GM23338 (cell line): ENCODE data around the gene ZKSCAN4. TPM values are rescaled to one million over a fixed set of nuclear protein-coding genes. Genes with fewer than 3 reads are reported as not detected.

ENCODE experiments used
- ATAC-seq: fragments of 200-7000 bp; cut with Tn5 transposase; 3 replicates; pipeline ENCODE4 v1.9.1; 2020
- DNase-seq: peaks from one replicate; pipeline ENCODE4 v3.0.0-alpha.2; 2015; ENCODE audit warnings: low spot score
- H2AFZ ChIP-seq: fragments of 200-600 bp; sonication (generic); 2 replicates; pipeline ENCODE4 v1.8.0; 2016; ENCODE audit warnings: antibody characterized with exemption, mild to moderate bottlenecking, moderate library complexity
- H3F3A ChIP-seq: fragments of 200-600 bp; sonication (generic); replicated peaks from 2 replicates; pipeline ENCODE4 v1.8.0; 2017; ENCODE audit warnings: antibody characterized with exemption, mixed run types, low read depth
- H3K27ac ChIP-seq: fragments of 200-600 bp; sonication (generic); 2 replicates; pipeline ENCODE4 v1.6.1; 2016; ENCODE audit warnings: low read depth
- H3K27me3 ChIP-seq: fragments of 200-600 bp; sonication (generic); 2 replicates; pipeline ENCODE4 v1.8.0; 2016; ENCODE audit warnings: mild to moderate bottlenecking, mixed run types, moderate library complexity; ENCODE audit not compliant: insufficient read depth
- H3K36me3 ChIP-seq: fragments of 200-600 bp; sonication (generic); 2 replicates; pipeline ENCODE4 v1.8.0; 2016; ENCODE audit warnings: mild to moderate bottlenecking; ENCODE audit not compliant: insufficient read depth
- H3K4me1 ChIP-seq: fragments of 200-600 bp; sonication (generic); 2 replicates; pipeline ENCODE4 v1.8.0; 2016; ENCODE audit warnings: mild to moderate bottlenecking, moderate library complexity; ENCODE audit not compliant: insufficient read depth
- H3K4me2 ChIP-seq: fragments of 200-600 bp; sonication (generic); 2 replicates; pipeline ENCODE4 v1.7.1; 2017; ENCODE audit warnings: mixed run types
- H3K4me3 ChIP-seq: fragments of 200-600 bp; sonication (generic); 2 replicates; pipeline ENCODE4 v1.6.1; 2016; ENCODE audit warnings: mixed run types
- H3K79me2 ChIP-seq: fragments of 200-600 bp; sonication (generic); replicated peaks from 2 replicates; pipeline ENCODE4 v1.8.0; 2017; ENCODE audit warnings: mild to moderate bottlenecking; ENCODE audit not compliant: insufficient read depth
- H3K9me2 ChIP-seq: fragments of 200-600 bp; sonication (generic); 2 replicates; pipeline ENCODE4 v1.8.0; 2017; ENCODE audit not compliant: insufficient read depth
- H4K20me1 ChIP-seq: fragments of 200-600 bp; sonication (generic); replicated peaks from 2 replicates; pipeline ENCODE4 v1.8.0; 2017; ENCODE audit warnings: mild to moderate bottlenecking; ENCODE audit not compliant: insufficient read depth
- H3K27ac Mint-ChIP-seq: 2 replicates; pipeline ENCODE4 v1.8.0; 2020; ENCODE audit warnings: inconsistent platforms, mild to moderate bottlenecking, moderate library complexity, mixed read lengths
- H3K27me3 Mint-ChIP-seq: 3 replicates; pipeline ENCODE4 v1.8.0; 2022; ENCODE audit warnings: low read depth, mild to moderate bottlenecking, moderate library complexity, mixed read lengths, inconsistent platforms; ENCODE audit not compliant: insufficient read depth, poor library complexity
- H3K36me3 Mint-ChIP-seq: 3 replicates; pipeline ENCODE4 v1.8.0; 2021; ENCODE audit warnings: low read depth, mild to moderate bottlenecking, inconsistent platforms, moderate library complexity, mixed read lengths
- H3K4me1 Mint-ChIP-seq: 3 replicates; pipeline ENCODE4 v1.8.0; 2020; ENCODE audit warnings: mild to moderate bottlenecking, inconsistent platforms, mixed read lengths
- H3K4me3 Mint-ChIP-seq: 3 replicates; pipeline ENCODE4 v1.8.0; 2021; ENCODE audit warnings: moderate library complexity, mild to moderate bottlenecking, inconsistent platforms, mixed read lengths
- H3K9me3 Mint-ChIP-seq: 3 replicates; pipeline ENCODE4 v1.8.0; 2020; ENCODE audit warnings: moderate library complexity, mild to moderate bottlenecking, inconsistent platforms, mixed read lengths
- CREB1 ChIP-seq: fragments of 250-450 bp; sonication (Bioruptor Pico); IDR thresholded peaks from 2 replicates; pipeline ENCODE4 v1.5.0; 2020; ENCODE audit warnings: low read depth, mild to moderate bottlenecking, moderate library complexity
- ETS1 ChIP-seq: IDR thresholded peaks from 2 replicates; pipeline ENCODE4 v1.6.1; 2016; ENCODE audit warnings: antibody characterized with exemption
- EZH2 ChIP-seq: fragments of 200-600 bp; sonication (generic); IDR thresholded peaks from one replicate; pipeline ENCODE4 v1.8.0; 2017; ENCODE audit warnings: antibody characterized with exemption, mild to moderate bottlenecking, low read depth; ENCODE audit not compliant: unreplicated experiment
- EZH2phosphoT487 ChIP-seq: fragments of 200-600 bp; sonication (generic); IDR thresholded peaks from one replicate; pipeline ENCODE4 v1.8.1; 2018; ENCODE audit warnings: antibody characterized with exemption; ENCODE audit not compliant: unreplicated experiment
- JUNB ChIP-seq: IDR thresholded peaks from one replicate; pipeline ENCODE4 v1.6.1; 2016; ENCODE audit warnings: antibody characterized with exemption; ENCODE audit not compliant: unreplicated experiment
- NANOG ChIP-seq: IDR thresholded peaks from 2 replicates; pipeline ENCODE4 v1.6.1; 2016; ENCODE audit warnings: antibody characterized with exemption, borderline replicate concordance
- STAT1 ChIP-seq: IDR thresholded peaks from one replicate; pipeline ENCODE4 v1.6.1; 2016; ENCODE audit warnings: antibody characterized with exemption; ENCODE audit not compliant: unreplicated experiment
- ZNF331 ChIP-seq: fragments of 250-450 bp; sonication (Bioruptor Pico); IDR thresholded peaks from 2 replicates; pipeline ENCODE4 v1.5.0; 2020; ENCODE audit warnings: low read depth, mild to moderate bottlenecking, moderate library complexity
- polyA plus RNA-seq: library from polyadenylated mRNA; unstranded; fragments of >200 nt; fragmentation: Nextera tagmentation; extraction: Ambion mirVana; gene quantifications from 2 replicates; pipeline ENCODE4 v1.2.1, GENCODE V29; 2016
- total RNA-seq: library from RNA; depleted of rRNA; stranded (reverse); fragments of >200 nt; shearing (Covaris generic); gene quantifications from 2 replicates; pipeline ENCODE4 v1.2.3, GENCODE V29; 2014
- TF ChIP-seq, protein P1 (sequence below): fragments of 250-450 bp; sonication (Bioruptor Pico); IDR thresholded peaks from 2 replicates; pipeline ENCODE4 v1.5.0; 2020; ENCODE audit warnings: mild to moderate bottlenecking, moderate library complexity
- TF ChIP-seq, protein P2 (sequence below): IDR thresholded peaks from one replicate; pipeline ENCODE4 v1.6.1; 2018; ENCODE audit warnings: antibody characterized with exemption; ENCODE audit not compliant: unreplicated experiment

Gene ZKSCAN4
- total and polyA plus RNA-seq, 2 experiments from 2014 or later: 2.8 to 5.9 TPM

GRCh38 chr6:28251661-28252008 is 434 bp downstream of the ZKSCAN4 start:
- peak; percentile 68 for ATAC-seq
- peaks cover 16% of the 10 kb centered on the region for H3K79me2 ChIP-seq
- H3K36me3 Mint-ChIP-seq: peaks cover 14% of the 10 kb centered on the region; the same call in 2 of the 3 replicates
- H3K9me2 ChIP-seq: no peaks in the 10 kb centered on the region
- peak overlapping the region; percentile 93 for H3K27ac Mint-ChIP-seq
- peak overlapping the region; percentile 97 for H2AFZ ChIP-seq
- H3K27me3 ChIP-seq: 0 out of 2 replicates have a peak, but pooled peaks cover 10% of the 10 kb centered on the region
- H3F3A ChIP-seq: no peaks in the 10 kb centered on the region
- H3K4me3 Mint-ChIP-seq: peak overlapping the region; percentile 99
- H3K27me3 Mint-ChIP-seq: peaks cover 10% of the 10 kb centered on the region
- peaks cover 11% of the 10 kb centered on the region for H3K4me1 Mint-ChIP-seq
- peaks cover 8% of the 10 kb centered on the region for H3K36me3 ChIP-seq
- peaks cover 11% of the 10 kb centered on the region for H3K4me1 ChIP-seq
- peak overlapping the region; percentile 95 for H3K4me2 ChIP-seq
- TF ChIP-seq NANOG: no peak
- TF ChIP-seq EZH2: no peak
- no peak for TF ChIP-seq JUNB
- no peak for TF ChIP-seq STAT1
- TF ChIP-seq ZNF331 (CRISPR knock-in tag): no peak
- TF ChIP-seq ETS1: no peak
- TF ChIP-seq CREB1 (CRISPR knock-in tag): no peak
- TF ChIP-seq, protein P1, sequence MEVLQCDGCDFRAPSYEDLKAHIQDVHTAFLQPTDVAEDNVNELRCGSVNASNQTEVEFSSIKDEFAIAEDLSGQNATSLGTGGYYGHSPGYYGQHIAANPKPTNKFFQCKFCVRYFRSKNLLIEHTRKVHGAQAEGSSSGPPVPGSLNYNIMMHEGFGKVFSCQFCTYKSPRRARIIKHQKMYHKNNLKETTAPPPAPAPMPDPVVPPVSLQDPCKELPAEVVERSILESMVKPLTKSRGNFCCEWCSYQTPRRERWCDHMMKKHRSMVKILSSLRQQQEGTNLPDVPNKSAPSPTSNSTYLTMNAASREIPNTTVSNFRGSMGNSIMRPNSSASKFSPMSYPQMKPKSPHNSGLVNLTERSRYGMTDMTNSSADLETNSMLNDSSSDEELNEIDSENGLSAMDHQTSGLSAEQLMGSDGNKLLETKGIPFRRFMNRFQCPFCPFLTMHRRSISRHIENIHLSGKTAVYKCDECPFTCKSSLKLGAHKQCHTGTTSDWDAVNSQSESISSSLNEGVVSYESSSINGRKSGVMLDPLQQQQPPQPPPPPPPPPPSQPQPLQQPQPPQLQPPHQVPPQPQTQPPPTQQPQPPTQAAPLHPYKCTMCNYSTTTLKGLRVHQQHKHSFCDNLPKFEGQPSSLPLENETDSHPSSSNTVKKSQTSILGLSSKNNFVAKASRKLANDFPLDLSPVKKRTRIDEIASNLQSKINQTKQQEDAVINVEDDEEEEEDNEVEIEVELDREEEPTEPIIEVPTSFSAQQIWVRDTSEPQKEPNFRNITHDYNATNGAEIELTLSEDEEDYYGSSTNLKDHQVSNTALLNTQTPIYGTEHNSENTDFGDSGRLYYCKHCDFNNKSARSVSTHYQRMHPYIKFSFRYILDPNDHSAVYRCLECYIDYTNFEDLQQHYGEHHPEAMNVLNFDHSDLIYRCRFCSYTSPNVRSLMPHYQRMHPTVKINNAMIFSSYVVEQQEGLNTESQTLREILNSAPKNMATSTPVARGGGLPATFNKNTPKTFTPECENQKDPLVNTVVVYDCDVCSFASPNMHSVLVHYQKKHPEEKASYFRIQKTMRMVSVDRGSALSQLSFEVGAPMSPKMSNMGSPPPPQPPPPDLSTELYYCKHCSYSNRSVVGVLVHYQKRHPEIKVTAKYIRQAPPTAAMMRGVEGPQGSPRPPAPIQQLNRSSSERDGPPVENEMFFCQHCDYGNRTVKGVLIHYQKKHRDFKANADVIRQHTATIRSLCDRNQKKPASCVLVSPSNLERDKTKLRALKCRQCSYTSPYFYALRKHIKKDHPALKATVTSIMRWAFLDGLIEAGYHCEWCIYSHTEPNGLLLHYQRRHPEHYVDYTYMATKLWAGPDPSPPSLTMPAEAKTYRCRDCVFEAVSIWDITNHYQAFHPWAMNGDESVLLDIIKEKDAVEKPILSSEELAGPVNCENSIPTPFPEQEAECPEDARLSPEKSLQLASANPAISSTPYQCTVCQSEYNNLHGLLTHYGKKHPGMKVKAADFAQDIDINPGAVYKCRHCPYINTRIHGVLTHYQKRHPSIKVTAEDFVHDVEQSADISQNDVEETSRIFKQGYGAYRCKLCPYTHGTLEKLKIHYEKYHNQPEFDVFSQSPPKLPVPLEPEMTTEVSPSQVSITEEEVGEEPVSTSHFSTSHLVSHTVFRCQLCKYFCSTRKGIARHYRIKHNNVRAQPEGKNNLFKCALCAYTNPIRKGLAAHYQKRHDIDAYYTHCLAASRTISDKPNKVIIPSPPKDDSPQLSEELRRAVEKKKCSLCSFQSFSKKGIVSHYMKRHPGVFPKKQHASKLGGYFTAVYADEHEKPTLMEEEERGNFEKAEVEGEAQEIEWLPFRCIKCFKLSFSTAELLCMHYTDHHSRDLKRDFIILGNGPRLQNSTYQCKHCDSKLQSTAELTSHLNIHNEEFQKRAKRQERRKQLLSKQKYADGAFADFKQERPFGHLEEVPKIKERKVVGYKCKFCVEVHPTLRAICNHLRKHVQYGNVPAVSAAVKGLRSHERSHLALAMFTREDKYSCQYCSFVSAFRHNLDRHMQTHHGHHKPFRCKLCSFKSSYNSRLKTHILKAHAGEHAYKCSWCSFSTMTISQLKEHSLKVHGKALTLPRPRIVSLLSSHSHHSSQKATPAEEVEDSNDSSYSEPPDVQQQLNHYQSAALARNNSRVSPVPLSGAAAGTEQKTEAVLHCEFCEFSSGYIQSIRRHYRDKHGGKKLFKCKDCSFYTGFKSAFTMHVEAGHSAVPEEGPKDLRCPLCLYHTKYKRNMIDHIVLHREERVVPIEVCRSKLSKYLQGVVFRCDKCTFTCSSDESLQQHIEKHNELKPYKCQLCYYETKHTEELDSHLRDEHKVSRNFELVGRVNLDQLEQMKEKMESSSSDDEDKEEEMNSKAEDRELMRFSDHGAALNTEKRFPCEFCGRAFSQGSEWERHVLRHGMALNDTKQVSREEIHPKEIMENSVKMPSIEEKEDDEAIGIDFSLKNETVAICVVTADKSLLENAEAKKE: no peak
- no peak for TF ChIP-seq EZH2phosphoT487
- TF ChIP-seq, protein P2, sequence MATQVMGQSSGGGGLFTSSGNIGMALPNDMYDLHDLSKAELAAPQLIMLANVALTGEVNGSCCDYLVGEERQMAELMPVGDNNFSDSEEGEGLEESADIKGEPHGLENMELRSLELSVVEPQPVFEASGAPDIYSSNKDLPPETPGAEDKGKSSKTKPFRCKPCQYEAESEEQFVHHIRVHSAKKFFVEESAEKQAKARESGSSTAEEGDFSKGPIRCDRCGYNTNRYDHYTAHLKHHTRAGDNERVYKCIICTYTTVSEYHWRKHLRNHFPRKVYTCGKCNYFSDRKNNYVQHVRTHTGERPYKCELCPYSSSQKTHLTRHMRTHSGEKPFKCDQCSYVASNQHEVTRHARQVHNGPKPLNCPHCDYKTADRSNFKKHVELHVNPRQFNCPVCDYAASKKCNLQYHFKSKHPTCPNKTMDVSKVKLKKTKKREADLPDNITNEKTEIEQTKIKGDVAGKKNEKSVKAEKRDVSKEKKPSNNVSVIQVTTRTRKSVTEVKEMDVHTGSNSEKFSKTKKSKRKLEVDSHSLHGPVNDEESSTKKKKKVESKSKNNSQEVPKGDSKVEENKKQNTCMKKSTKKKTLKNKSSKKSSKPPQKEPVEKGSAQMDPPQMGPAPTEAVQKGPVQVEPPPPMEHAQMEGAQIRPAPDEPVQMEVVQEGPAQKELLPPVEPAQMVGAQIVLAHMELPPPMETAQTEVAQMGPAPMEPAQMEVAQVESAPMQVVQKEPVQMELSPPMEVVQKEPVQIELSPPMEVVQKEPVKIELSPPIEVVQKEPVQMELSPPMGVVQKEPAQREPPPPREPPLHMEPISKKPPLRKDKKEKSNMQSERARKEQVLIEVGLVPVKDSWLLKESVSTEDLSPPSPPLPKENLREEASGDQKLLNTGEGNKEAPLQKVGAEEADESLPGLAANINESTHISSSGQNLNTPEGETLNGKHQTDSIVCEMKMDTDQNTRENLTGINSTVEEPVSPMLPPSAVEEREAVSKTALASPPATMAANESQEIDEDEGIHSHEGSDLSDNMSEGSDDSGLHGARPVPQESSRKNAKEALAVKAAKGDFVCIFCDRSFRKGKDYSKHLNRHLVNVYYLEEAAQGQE: no peak
- 0 out of 2 replicates have a peak overlapping the region, but pooled peaks have one; percentile 36 for H3K27ac ChIP-seq
- DNase-seq: peak; percentile 53
- H4K20me1 ChIP-seq: no peaks in the 10 kb centered on the region
- peak overlapping the region; percentile 93 for H3K4me3 ChIP-seq
- H3K9me3 Mint-ChIP-seq: no peaks in the 10 kb centered on the region
